ENCODE results near the gene SSTR3. TPM values are rescaled to one million over a fixed set of nuclear protein-coding genes. Genes with fewer than 3 reads are reported as not detected.

Gene SSTR3
- total RNA-seq, 1 donor = not detected

DNA sequence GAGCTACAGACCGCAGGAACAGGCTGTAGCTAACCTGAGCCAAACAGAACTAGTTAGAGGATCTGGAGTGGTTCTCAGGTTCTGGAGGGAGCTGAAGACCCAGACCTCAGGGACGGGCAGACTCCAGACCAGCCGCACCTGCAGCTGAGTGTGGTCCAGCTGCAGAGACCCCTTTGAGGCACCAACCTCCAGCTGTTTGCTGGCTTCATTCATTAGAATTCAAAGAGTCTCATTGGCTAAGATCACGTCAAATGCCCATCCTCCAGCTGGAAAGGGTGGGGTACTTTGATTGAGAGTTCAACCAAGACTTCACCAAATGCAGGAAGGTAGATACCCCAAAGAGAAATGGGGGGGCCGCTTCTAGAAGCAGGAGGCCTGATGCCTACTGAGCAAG, 49.2 kb downstream of the SSTR3 start:
- TF ChIP-seq, protein P1, sequence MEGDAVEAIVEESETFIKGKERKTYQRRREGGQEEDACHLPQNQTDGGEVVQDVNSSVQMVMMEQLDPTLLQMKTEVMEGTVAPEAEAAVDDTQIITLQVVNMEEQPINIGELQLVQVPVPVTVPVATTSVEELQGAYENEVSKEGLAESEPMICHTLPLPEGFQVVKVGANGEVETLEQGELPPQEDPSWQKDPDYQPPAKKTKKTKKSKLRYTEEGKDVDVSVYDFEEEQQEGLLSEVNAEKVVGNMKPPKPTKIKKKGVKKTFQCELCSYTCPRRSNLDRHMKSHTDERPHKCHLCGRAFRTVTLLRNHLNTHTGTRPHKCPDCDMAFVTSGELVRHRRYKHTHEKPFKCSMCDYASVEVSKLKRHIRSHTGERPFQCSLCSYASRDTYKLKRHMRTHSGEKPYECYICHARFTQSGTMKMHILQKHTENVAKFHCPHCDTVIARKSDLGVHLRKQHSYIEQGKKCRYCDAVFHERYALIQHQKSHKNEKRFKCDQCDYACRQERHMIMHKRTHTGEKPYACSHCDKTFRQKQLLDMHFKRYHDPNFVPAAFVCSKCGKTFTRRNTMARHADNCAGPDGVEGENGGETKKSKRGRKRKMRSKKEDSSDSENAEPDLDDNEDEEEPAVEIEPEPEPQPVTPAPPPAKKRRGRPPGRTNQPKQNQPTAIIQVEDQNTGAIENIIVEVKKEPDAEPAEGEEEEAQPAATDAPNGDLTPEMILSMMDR (IDR thresholded peaks at IDR 0.05; ENCODE audit: insufficient read depth, low read depth, low read length) = no peak
- no peak for DNase-seq (ENCODE audit: low read depth)
- no peak overlapping the region for H3K4me3 ChIP-seq (ENCODE audit: low read depth, low read length)

DNA sequence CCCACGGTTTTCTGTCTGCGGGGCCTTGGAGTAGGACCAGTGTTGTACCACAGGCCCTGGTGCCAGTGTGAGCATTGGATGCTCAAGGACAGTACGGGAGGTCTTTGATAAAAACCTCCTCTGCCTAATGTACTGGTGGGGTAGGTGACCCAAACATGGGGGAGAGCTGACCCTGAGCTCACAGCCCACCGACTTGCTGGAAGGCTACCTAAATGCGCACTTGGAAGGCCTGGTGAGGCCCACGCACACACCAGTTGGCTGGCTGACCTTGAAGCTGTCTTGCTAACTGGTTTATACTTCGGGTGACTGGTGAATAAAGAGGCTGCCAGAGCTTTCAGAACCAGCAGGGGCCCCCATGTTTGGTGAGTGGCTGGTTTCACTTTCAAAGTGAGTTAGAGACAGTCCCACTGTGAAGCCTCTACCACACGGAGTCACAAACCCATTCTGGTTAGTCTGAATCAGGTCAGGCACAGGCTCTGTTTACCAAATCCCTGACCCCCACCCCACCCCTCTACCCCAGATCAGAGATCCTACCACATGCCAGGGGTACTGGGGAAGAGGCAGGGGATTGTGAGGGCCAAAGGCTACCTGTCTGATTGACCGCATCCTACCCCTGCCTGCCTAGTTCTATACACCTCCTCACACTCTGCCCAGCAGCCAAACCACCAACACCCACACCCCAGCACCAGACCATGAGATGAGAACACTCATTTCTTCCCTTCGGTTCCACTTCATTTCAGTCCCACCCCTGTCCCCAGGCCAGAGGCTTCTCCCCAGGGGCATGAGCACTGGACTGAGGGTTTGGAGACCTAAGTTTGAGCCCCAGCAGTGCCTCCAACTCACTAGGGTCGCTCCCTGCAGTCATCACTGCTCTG, 49.8 kb downstream of the SSTR3 start:
- no peak overlapping the region for H3K4me3 ChIP-seq (ENCODE audit: low read depth, low read length)
- TF ChIP-seq, protein P1 (IDR thresholded peaks at IDR 0.05; ENCODE audit: insufficient read depth, low read depth, low read length) = peak; percentile 12
- no peak for DNase-seq (ENCODE audit: low read depth)

DNA sequence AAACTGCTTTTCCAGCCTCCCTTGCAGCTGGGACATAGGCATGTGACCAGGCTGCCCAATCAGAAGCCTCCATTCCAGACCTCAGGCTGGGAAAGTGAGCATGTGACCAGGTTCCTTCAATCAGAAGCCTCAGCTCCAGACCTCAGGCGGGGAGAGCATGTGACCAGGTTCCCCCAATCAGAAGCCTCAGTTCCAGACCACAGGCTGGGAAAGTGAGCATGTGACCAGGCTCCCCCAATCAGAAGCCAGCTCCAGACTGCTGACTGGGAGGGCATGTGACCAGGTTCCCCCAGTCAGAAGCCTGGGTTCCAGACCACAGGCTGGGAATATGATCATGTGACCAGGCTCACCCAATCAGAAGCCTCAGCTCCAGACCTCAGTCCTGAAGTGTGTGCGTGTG, 50.8 kb downstream of the SSTR3 start:
- TF ChIP-seq, protein P1 (IDR thresholded peaks at IDR 0.05; ENCODE audit: insufficient read depth, low read depth, low read length) = no peak
- no peak overlapping the region for H3K4me3 ChIP-seq (ENCODE audit: low read depth, low read length)
- no peak for DNase-seq (ENCODE audit: low read depth)

DNA sequence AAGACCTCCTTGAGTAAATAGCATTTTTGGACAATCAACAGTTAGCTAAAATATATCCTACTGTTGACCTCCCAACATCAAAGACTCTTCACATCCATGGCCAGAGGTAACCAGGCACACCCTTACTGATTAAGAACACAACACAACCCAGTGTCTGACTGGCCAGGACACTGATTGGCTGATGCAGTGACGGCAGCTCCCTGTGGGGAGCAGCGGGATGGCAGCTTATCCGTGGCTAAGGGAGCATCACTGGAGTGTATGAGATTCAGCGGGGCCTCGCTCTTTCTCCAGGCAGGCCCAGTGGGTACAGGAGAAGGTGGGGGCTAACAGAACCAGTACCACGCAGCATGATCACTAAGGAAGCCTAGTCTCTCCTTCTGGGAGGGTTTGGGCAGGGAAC, 52.2 kb downstream of the SSTR3 start:
- DNase-seq (ENCODE audit: low read depth) = no peak
- TF ChIP-seq, protein P1 (IDR thresholded peaks at IDR 0.05; ENCODE audit: insufficient read depth, low read depth, low read length) = no peak

DNA sequence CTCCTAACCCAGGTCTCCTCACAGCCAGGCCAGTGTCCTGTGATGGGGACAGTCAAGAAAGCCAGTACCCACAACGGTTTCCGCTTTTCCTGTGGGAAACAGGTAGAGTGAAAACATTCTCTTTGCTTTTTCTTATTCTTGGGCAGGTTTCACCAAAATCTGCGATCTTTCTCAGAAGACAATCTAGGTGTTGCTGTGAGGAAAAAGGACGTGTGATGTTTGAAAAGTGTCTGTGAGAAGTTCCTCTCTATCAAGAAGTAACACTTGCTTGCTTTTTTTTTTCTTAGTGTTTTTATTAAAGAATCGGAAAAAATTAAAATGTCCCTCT, 53.4 kb downstream of the SSTR3 start:
- TF ChIP-seq, protein P1 (IDR thresholded peaks at IDR 0.05; ENCODE audit: insufficient read depth, low read depth, low read length) = no peak

More for the DNA sequence above, 52.2 kb downstream of the SSTR3 start:
- H3K4me3 ChIP-seq (ENCODE audit: low read depth, low read length) = no peak overlapping the region

DNA sequence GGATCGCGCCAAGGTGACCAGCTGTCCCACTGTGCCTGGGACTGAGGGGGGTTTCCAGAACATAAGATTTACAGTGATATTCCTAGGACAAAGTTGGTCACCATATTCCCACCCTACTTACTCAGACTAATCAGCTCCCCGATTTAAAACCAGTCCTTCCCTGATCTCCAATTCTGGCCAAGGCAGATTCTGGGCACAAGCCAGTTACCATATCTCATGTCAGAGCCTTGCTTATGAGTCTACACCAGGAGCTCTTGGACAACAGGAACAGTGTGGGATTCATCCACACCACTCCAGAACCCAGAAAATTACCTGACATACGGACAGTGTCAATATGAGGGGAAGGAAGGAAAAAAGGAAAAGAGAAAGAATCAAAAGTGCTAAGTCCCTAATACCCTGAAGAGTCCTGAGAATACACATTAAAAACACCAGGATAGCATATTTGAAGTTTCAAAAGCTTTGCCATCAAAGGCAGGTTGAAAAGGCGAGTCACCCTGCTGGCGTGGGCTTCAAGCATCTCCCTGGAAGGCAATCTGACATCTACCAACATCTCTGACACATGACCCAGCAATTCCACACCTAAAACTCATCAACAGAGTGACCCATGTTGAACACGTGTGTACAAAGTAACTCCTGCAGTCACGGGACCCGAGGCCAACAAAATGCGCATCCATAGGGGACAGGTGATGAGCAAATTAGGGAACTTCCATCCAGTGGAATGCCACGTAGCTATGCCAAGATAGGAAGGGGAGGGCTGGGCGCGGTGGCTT, 54.6 kb downstream of the SSTR3 start:
- TF ChIP-seq, protein P1 (IDR thresholded peaks at IDR 0.05; ENCODE audit: insufficient read depth, low read depth, low read length) = no peak
- no peak overlapping the region for H3K4me3 ChIP-seq (ENCODE audit: low read depth, low read length)
- DNase-seq (ENCODE audit: low read depth) = no peak

More for the DNA sequence above, 53.4 kb downstream of the SSTR3 start:
- no peak for DNase-seq (ENCODE audit: low read depth)
- no peak overlapping the region for H3K4me3 ChIP-seq (ENCODE audit: low read depth, low read length)

All from fibroblast of villous mesenchyme (primary cell).